ENCODE results near the gene RAMP3. TPM values are rescaled to one million over a fixed set of nuclear protein-coding genes. Genes with fewer than 3 reads are reported as not detected.

The RAMP3 gene
- total and polyA plus RNA-seq, 2 donors (not counting 1 experiment from before 2014, with no cell fraction given) = not detected

DNA sequence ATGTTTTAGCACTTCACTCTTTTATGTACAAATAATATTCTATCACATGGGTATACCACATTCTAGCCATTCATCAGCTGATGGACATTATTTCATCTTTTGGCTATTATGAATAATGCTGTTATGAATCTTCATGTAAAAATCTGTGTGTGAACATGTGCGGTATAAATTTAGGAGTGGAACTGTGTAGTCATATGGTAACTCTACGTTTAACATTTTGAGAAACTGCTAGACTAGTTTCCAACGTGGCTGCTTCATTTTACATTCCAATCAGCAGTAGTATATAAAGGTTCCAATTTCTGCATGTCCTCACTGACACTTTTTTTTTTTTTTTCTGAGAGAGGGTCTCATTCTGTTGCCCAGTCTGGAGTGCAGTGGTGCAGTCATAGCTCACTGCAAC lies 8.3 kb downstream of the RAMP3 start:
- Histone ChIP-seq H3K9me3 (ENCODE audit: control extremely low read depth in 1 of 3, control insufficient read depth in 2 of 3, insufficient read depth in 1 of 3, low read length in 2 of 3) (peaks cover 0 to 12% (median 4%) of the 10 kb centered on the region in 3 donors), H3K27me3 (replicated peaks in 1 of 4; ENCODE audit: control extremely low read depth in 1 of 4, control insufficient read depth in 3 of 4, insufficient read depth in 4 of 4, low read length in 3 of 4) (peaks cover 0 to 1% (median 0%) of the 10 kb centered on the region in 4 experiments), H3K4me3 (ENCODE audit: control extremely low read depth in 1 of 5, extremely low read depth in 1 of 5, insufficient read depth in 1 of 5, low read depth in 2 of 5, low read length in 4 of 5) (no peak overlapping the region), H2AFZ (ENCODE audit: insufficient read depth, low read depth, low read length, poor library complexity, severe bottlenecking) (no peak overlapping the region), H3K27ac (ENCODE audit: low read length in 2 of 2) (no peak overlapping the region), H3K4me2 (replicated peaks; ENCODE audit: low read depth, low read length, poor library complexity, severe bottlenecking) (no peak overlapping the region), H3K79me2 (ENCODE audit: control insufficient read depth, insufficient read depth, low read length) (no peaks in the 10 kb centered on the region), H3K36me3 (replicated peaks in 1 of 2; ENCODE audit: control extremely low read depth in 1 of 2, control insufficient read depth in 1 of 2, extremely low read depth in 1 of 2, insufficient read depth in 2 of 2, low read length in 1 of 2) (no peaks in the 10 kb centered on the region), H4K20me1 (ENCODE audit: control insufficient read depth, insufficient read depth, low read length, poor library complexity, severe bottlenecking) (no peaks in the 10 kb centered on the region), H3K4me1 (ENCODE audit: control insufficient read depth in 2 of 2, insufficient read depth in 2 of 2, low read length in 2 of 2) (no peaks in the 10 kb centered on the region), H3K9ac (ENCODE audit: low read length) (no peak overlapping the region)
- intact Hi-C loops (cut with micrococcal nuclease) = no loop called here
- no CpG with 5 or more reads among the region's 3 CpGs for WGBS (ENCODE audit: insufficient coverage)
- Mint-ChIP-seq H3K4me1 (no peaks in the 10 kb centered on the region), H3K9me3 (ENCODE audit: insufficient read depth) (peaks cover 6% of the 10 kb centered on the region), H3K4me3 (no peak overlapping the region), H3K27me3 (peaks cover 21% of the 10 kb centered on the region), H3K27ac (no peak overlapping the region)
- DNase-seq = no peak
- ChIA-PET CTCF (no interaction called here), POLR2A (no interaction called here)
- TF ChIP-seq, protein P1, sequence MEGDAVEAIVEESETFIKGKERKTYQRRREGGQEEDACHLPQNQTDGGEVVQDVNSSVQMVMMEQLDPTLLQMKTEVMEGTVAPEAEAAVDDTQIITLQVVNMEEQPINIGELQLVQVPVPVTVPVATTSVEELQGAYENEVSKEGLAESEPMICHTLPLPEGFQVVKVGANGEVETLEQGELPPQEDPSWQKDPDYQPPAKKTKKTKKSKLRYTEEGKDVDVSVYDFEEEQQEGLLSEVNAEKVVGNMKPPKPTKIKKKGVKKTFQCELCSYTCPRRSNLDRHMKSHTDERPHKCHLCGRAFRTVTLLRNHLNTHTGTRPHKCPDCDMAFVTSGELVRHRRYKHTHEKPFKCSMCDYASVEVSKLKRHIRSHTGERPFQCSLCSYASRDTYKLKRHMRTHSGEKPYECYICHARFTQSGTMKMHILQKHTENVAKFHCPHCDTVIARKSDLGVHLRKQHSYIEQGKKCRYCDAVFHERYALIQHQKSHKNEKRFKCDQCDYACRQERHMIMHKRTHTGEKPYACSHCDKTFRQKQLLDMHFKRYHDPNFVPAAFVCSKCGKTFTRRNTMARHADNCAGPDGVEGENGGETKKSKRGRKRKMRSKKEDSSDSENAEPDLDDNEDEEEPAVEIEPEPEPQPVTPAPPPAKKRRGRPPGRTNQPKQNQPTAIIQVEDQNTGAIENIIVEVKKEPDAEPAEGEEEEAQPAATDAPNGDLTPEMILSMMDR (IDR thresholded peaks at IDR 0.05) = no peak
- TF ChIP-seq EZH2 (IDR thresholded peaks at IDR 0.05; ENCODE audit: borderline replicate concordance, insufficient read depth, low read depth, low read length, poor library complexity, severe bottlenecking) = no peak
- no peak for ATAC-seq (ENCODE audit: low read depth)

DNA sequence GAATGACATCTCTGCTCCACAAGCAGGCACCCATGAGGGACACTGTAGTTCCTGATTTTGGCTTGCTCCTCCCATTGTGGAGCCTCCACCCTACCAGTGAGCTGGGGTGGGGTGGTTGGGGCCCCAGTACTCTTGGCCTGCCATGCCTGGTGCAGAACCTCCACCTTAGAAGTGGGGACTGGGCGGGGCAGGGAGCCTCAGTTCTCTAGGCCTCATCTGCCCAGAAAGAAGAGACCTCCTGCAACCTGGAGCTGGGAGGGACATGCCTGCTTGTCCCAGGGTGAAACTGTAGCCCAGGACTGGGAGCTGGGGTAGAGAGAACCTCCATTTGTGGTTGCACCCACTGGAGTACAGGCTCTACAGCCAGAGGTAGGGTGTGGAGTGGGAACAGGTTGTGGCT lies 14.4 kb downstream of the RAMP3 start:
- Mint-ChIP-seq H3K27ac (no peak overlapping the region), H3K9me3 (ENCODE audit: insufficient read depth) (no peaks in the 10 kb centered on the region), H3K4me1 (no peaks in the 10 kb centered on the region), H3K27me3 (peaks cover 18% of the 10 kb centered on the region), H3K4me3 (no peak overlapping the region)
- Histone ChIP-seq H3K4me1 (ENCODE audit: control insufficient read depth in 2 of 2, insufficient read depth in 2 of 2, low read length in 2 of 2) (no peaks in the 10 kb centered on the region), H3K4me2 (replicated peaks; ENCODE audit: low read depth, low read length, poor library complexity, severe bottlenecking) (no peak overlapping the region), H3K36me3 (replicated peaks in 1 of 2; ENCODE audit: control extremely low read depth in 1 of 2, control insufficient read depth in 1 of 2, extremely low read depth in 1 of 2, insufficient read depth in 2 of 2, low read length in 1 of 2) (no peaks in the 10 kb centered on the region), H3K9me3 (ENCODE audit: control extremely low read depth in 1 of 3, control insufficient read depth in 2 of 3, insufficient read depth in 1 of 3, low read length in 2 of 3) (no peaks in the 10 kb centered on the region), H3K27me3 (replicated peaks in 1 of 4; ENCODE audit: control extremely low read depth in 1 of 4, control insufficient read depth in 3 of 4, insufficient read depth in 4 of 4, low read length in 3 of 4) (peaks cover 0 to 8% (median 0%) of the 10 kb centered on the region in 4 experiments), H4K20me1 (ENCODE audit: control insufficient read depth, insufficient read depth, low read length, poor library complexity, severe bottlenecking) (no peaks in the 10 kb centered on the region), H3K27ac (ENCODE audit: low read length in 2 of 2) (no peak overlapping the region), H2AFZ (ENCODE audit: insufficient read depth, low read depth, low read length, poor library complexity, severe bottlenecking) (no peak overlapping the region), H3K9ac (ENCODE audit: low read length) (no peak overlapping the region), H3K4me3 (ENCODE audit: control extremely low read depth in 1 of 5, extremely low read depth in 1 of 5, insufficient read depth in 1 of 5, low read depth in 2 of 5, low read length in 4 of 5) (no peak overlapping the region), H3K79me2 (ENCODE audit: control insufficient read depth, insufficient read depth, low read length) (no peaks in the 10 kb centered on the region)
- POLR2A ChIA-PET = no interaction called here
- ATAC-seq (ENCODE audit: low read depth) (no peak), DNase-seq (no peak)
- CTCF ChIA-PET = no interaction called here
- intact Hi-C loops (cut with micrococcal nuclease) = no loop called here
- no peak for TF ChIP-seq EZH2 (IDR thresholded peaks at IDR 0.05; ENCODE audit: borderline replicate concordance, insufficient read depth, low read depth, low read length, poor library complexity, severe bottlenecking)
- TF ChIP-seq, protein P1 (IDR thresholded peaks at IDR 0.05) = no peak
- WGBS (ENCODE audit: insufficient coverage) = 100% methylated on average over 1 of the region's 1 CpG

All from B cell (primary cell).